Peyer's patch (tissue), 4 donors: ENCODE results near the gene FOXC1. TPM values are rescaled to one million over a fixed set of nuclear protein-coding genes. Genes with fewer than 3 reads are reported as not detected.
A peak's percentile ranks its signal among the peaks of the same experiment; 100 is the strongest.

ENCODE experiments used
- DNase-seq, 3 donors: peaks; one replicate each; pipeline ENCODE4 v3.0.0-alpha.2; 2017 to 2019
- H3K27ac ChIP-seq, 4 donors: fragments of 200-600 bp; sonication (generic); one replicate each; pipeline ENCODE4 v1.5.1; 2016 to 2019
- H3K27me3 ChIP-seq, 2 donors: fragments of 200-600 bp; sonication (generic); one replicate each; pipeline ENCODE4 v1.5.1; 2019
- H3K36me3 ChIP-seq, 3 donors: fragments of 200-600 bp; sonication (generic); one replicate each; pipeline ENCODE4 v1.5.1; 2016 to 2019
- H3K4me1 ChIP-seq, 4 donors: fragments of 200-600 bp; sonication (generic); one replicate each; pipeline ENCODE4 v1.5.1; 2016 to 2019
- H3K4me3 ChIP-seq, 4 donors: fragments of 200-600 bp; sonication (generic); 1 replicate in 3 of 4; 2 replicates in 1 of 4; pipeline ENCODE4 v1.5.1; 2016 to 2019; ENCODE audit warnings: mild to moderate bottlenecking in 1 of 4
- H3K9me3 ChIP-seq, 4 donors: fragments of 200-600 bp; sonication (generic); one replicate each; pipeline ENCODE4 v1.5.1; 2016 to 2019; ENCODE audit warnings: mild to moderate bottlenecking in 1 of 4
- POLR2A ChIP-seq, 2 donors: fragments of 450-650 bp; IDR thresholded peaks; one replicate each; pipeline ENCODE4 v1.5.1; 2017; ENCODE audit warnings: antibody characterized with exemption in 2 of 2, mild to moderate bottlenecking in 2 of 2, moderate library complexity in 2 of 2
- total RNA-seq, 4 donors: library from RNA; depleted of rRNA; stranded (reverse); fragments of >200 nt; gene quantifications; one replicate each; pipeline ENCODE4 v1.1.0, GENCODE V29; 2016
- TF ChIP-seq, protein P1 (sequence below), 6 experiments: fragments of 450-650 bp in 4 of 6; fragments of 200-600 bp in 2 of 6; sonication (generic) in 1 of 6; IDR thresholded peaks; one replicate each; pipeline ENCODE4 v1.5.1; 2017 to 2019; ENCODE audit warnings: antibody characterized with exemption in 6 of 6, mild to moderate bottlenecking in 3 of 6, moderate library complexity in 1 of 6

Gene FOXC1
- total RNA-seq, 4 donors from 2014 or later, result 1.6 to 3.3 (median 2.7) TPM; not detected in 1

DNA sequence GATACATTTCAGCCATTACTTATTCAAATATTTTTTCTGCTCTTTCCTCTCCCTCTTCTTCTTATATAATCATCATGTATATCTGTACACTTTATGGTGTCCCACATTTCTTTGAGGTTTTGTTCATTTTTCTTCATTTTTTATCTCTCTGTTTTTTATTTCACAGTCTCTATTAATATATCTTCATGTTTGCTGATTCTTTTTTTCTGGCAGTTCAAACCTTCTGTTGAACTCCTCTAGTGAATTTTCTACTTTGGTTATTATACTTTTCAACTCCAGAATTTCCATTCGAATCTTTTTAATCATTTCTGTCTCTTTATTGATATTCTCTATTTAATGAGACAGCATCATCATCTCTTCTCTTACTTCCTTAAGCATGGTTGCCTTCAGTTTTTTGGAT lies 38.9 kb upstream of the FOXC1 start:
- no peak overlapping the region for H3K4me3 ChIP-seq
- no peak overlapping the region for H3K27ac ChIP-seq
- no peaks in the 10 kb centered on the region for H3K36me3 ChIP-seq
- H3K9me3 ChIP-seq, result no peaks in the 10 kb centered on the region
- no peak for DNase-seq
- H3K27me3 ChIP-seq, result no peaks in the 10 kb centered on the region
- H3K4me1 ChIP-seq, result no peaks in the 10 kb centered on the region
- TF ChIP-seq, protein P1, sequence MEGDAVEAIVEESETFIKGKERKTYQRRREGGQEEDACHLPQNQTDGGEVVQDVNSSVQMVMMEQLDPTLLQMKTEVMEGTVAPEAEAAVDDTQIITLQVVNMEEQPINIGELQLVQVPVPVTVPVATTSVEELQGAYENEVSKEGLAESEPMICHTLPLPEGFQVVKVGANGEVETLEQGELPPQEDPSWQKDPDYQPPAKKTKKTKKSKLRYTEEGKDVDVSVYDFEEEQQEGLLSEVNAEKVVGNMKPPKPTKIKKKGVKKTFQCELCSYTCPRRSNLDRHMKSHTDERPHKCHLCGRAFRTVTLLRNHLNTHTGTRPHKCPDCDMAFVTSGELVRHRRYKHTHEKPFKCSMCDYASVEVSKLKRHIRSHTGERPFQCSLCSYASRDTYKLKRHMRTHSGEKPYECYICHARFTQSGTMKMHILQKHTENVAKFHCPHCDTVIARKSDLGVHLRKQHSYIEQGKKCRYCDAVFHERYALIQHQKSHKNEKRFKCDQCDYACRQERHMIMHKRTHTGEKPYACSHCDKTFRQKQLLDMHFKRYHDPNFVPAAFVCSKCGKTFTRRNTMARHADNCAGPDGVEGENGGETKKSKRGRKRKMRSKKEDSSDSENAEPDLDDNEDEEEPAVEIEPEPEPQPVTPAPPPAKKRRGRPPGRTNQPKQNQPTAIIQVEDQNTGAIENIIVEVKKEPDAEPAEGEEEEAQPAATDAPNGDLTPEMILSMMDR (IDR thresholded peaks at IDR 0.05), result no peak

DNA sequence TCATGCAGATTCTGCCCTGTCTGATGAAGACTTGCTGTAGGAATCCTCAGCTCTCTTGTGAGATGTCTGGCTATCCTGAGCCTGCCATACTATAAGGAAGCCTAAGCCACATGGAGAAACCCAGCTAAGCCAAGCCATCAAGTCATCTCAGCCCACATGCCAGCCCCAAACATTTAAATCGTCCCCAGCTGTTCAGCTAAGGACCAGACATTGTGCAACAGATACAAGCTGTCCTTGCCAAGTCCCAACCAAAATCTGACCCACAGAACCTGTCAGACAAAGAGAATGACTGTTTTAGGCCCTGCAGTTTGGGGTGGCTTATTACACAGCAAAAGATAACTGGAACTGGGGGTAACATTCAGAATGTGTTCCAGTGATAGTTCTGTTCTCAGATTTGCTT lies 36.8 kb upstream of the FOXC1 start:
- Histone ChIP-seq H3K27me3 (no peaks in the 10 kb centered on the region), H3K4me1 (no peaks in the 10 kb centered on the region), H3K9me3 (no peaks in the 10 kb centered on the region), H3K4me3 (no peak overlapping the region), H3K36me3 (no peaks in the 10 kb centered on the region), H3K27ac (no peak overlapping the region)
- DNase-seq, result no peak
- TF ChIP-seq POLR2A (IDR thresholded peaks at IDR 0.05), result no peak
- TF ChIP-seq, protein P1 (IDR thresholded peaks at IDR 0.05), result no peak

DNA sequence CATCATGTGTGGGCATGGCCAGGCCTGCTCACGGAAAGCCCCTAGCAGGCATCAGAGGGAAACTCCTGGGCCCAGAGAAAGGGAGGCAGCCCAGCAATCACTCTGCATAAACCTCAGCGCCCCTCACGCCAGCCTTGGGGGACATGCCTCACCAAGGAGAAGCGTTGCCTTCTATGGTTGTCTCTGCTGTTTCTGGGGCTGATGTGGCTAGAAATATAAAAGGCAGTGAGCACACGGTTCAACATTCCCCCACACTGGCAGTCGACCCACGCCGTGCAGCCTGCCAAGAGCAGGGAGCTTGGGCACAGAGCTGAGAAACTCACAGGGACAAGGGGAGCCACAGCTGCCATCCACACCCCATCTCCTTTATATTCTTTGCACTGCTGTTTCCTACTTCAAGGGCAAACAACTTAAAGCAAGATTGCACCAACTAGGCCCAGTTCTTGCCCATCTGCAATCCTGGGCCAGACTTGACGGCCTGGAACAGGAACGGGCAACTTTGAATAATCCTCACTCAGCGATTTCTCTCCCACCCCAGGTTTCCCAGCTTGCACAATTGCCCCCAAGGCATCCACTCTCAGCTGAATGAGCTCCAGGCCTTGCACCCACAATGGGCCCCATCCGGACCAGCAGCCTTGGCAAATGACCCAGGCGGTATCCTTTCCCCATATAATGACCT lies 35.5 kb upstream of the FOXC1 start:
- Histone ChIP-seq H3K9me3 (no peaks in the 10 kb centered on the region), H3K4me1 (no peaks in the 10 kb centered on the region), H3K27ac (no peak overlapping the region), H3K36me3 (no peaks in the 10 kb centered on the region), H3K27me3 (no peaks in the 10 kb centered on the region), H3K4me3 (no peak overlapping the region)
- no peak for DNase-seq
- no peak for TF ChIP-seq POLR2A (IDR thresholded peaks at IDR 0.05)
- TF ChIP-seq, protein P1 (IDR thresholded peaks at IDR 0.05), result no peak

DNA sequence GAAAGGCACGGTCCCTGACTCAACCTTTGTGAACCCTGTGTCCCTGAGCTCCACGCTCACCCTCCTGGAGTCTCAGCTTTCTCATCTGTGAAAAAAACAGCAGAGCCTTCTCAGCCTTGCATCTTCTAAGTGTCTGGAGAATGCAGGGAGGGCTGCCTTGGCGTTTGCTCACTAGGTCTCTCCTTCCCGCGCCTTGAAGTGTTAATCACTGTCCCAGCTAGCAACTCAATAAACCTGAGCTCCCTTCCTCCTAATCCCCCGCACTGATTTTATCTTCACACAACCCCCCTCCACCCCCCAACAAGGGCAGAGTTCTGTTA lies 34.9 kb upstream of the FOXC1 start:
- H3K36me3 ChIP-seq, result no peaks in the 10 kb centered on the region
- H3K27ac ChIP-seq, result no peak overlapping the region
- TF ChIP-seq, protein P1 (IDR thresholded peaks at IDR 0.05), result no peak
- no peak for TF ChIP-seq POLR2A (IDR thresholded peaks at IDR 0.05)
- H3K4me1 ChIP-seq, result no peaks in the 10 kb centered on the region
- no peak overlapping the region for H3K4me3 ChIP-seq
- DNase-seq, result no peak
- no peaks in the 10 kb centered on the region for H3K9me3 ChIP-seq
- no peaks in the 10 kb centered on the region for H3K27me3 ChIP-seq

DNA sequence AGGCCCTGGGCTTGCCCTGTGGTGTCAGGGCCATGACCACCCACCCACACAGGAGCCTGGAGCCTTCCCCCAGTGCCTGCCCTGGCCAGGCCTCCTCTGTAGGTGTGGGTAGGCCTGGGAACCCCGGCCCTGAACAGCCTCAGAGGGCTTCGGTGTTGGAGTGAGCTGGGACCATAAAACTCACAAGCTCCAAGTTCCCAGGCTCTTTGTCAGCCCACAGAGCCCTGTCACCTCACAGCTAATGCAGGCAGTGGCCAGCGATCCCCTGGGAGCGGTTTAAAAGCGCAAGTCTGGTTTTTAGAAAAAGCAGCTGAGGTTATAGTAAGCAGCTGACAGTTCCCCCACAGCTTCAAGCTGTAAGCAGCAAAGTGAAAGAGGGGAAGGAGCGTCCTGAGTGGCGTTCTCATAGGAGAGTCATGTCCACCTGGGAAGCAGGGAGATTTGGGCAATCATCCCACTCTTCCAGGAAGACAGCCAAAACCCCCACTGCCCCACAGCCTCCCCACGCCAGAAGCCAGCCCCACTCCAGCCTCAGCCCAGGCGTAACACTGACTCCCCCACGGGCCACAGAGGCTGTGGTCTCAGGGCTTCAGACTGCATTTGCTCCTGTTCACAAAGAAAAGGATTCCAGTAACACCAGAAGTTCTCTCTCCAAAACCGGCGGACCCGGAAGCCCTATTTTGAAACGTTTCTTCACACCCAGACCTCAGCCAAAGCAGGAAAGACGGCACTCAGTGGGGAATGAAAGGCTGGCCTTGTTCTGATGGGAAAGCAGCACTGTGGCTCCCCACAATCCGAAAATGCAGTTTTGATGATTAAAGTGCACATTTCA lies 34.3 kb upstream of the FOXC1 start:
- TF ChIP-seq POLR2A (IDR thresholded peaks at IDR 0.05), result no peak
- TF ChIP-seq, protein P1 (IDR thresholded peaks at IDR 0.05), result no peak
- Histone ChIP-seq H3K27me3 (no peaks in the 10 kb centered on the region), H3K9me3 (no peaks in the 10 kb centered on the region), H3K27ac (peak overlapping the region in 1 of 4 donors; percentile 22), H3K36me3 (no peaks in the 10 kb centered on the region), H3K4me1 (no peaks in the 10 kb centered on the region), H3K4me3 (no peak overlapping the region)
- DNase-seq, result no peak
